K562 (cell line): ENCODE results near the gene PPARD. TPM values are rescaled to one million over a fixed set of nuclear protein-coding genes. Genes with fewer than 3 reads are reported as not detected.
A peak's percentile ranks its signal among the peaks of the same experiment; 100 is the strongest.

Experiments used
- CBX3 ChIP-seq, 2 experiments: IDR thresholded peaks; 1 replicate in 1 of 2; 2 replicates in 1 of 2; pipeline ENCODE4 v1.6.1; 2012; ENCODE audit warnings: inconsistent platforms in 2 of 2, low read length in 2 of 2, borderline replicate concordance in 1 of 2, control low read depth in 1 of 2
- CHCHD3 ChIP-seq: fragments of 250-450 bp; sonication (Bioruptor Pico); IDR thresholded peaks from 2 replicates; pipeline ENCODE4 v2.1.2; 2022; ENCODE audit warnings: mild to moderate bottlenecking
- ESRRB ChIP-seq: fragments of 250-450 bp; sonication (Bioruptor Pico); IDR thresholded peaks from 2 replicates; pipeline ENCODE4 v1.5.0; 2020; ENCODE audit warnings: mild to moderate bottlenecking, moderate library complexity, borderline replicate concordance
- FOXK2 ChIP-seq, 2 experiments: fragments of 450-650 bp; IDR thresholded peaks in 1 of 2; conservative IDR thresholded peaks in 1 of 2; 2 replicates each; pipeline ENCODE4 v1.6.1; 2016; ENCODE audit warnings: low read depth in 2 of 2, mild to moderate bottlenecking in 1 of 2
- KAT2B ChIP-seq: IDR thresholded peaks from one replicate; pipeline ENCODE4 v1.6.1; 2012; ENCODE audit warnings: low read depth, mild to moderate bottlenecking, control low read depth, inconsistent platforms, low read length, moderate library complexity
- KLF13 ChIP-seq: fragments of 450-650 bp; IDR thresholded peaks from 2 replicates; pipeline ENCODE4 v1.6.1; 2016; ENCODE audit warnings: missing genetic modification characterization, low read depth, mild to moderate bottlenecking, missing compliant biosample characterization, moderate library complexity, borderline replicate concordance
- LARP7 ChIP-seq: fragments of 450-650 bp; IDR thresholded peaks from 2 replicates; pipeline ENCODE4 v1.6.1; 2016
- NR3C1 ChIP-seq: sonication (generic); formaldehyde crosslinking; IDR thresholded peaks from 2 replicates; pipeline ENCODE4 v1.8.1; 2022; ENCODE audit warnings: missing genetic modification reagents
- PRMT5 ChIP-seq: sonication (generic); formaldehyde crosslinking; IDR thresholded peaks from 2 replicates; pipeline ENCODE4 v1.5.0; 2020; ENCODE audit warnings: missing genetic modification reagents
- RBM14 ChIP-seq: fragments of 200-400 bp; formaldehyde crosslinking; IDR thresholded peaks from 2 replicates; pipeline ENCODE4 v1.6.1; 2018; ENCODE audit warnings: low read depth, mild to moderate bottlenecking, low read length, moderate library complexity, borderline replicate concordance; ENCODE audit not compliant: insufficient read depth
- ZNF551 ChIP-seq: fragments of 250-450 bp; sonication (Bioruptor Pico); IDR thresholded peaks from 2 replicates; pipeline ENCODE4 v1.5.0; 2021; ENCODE audit warnings: mild to moderate bottlenecking, moderate library complexity
- ZNF589 ChIP-seq: fragments of 200-800 bp; sonication (Bioruptor generic); IDR thresholded peaks from 2 replicates; pipeline ENCODE4 v1.6.1; 2016; ENCODE audit warnings: low read depth, missing genetic modification characterization, missing compliant biosample characterization
- ZNF717 ChIP-seq: fragments of 250-450 bp; sonication (Bioruptor Pico); IDR thresholded peaks from 2 replicates; pipeline ENCODE4 v1.5.0; 2021
- polyA plus RNA-seq, 8 experiments: library from polyadenylated mRNA; depleted of rRNA in 4 of 8; stranded (reverse) in 5 of 8; unstranded in 3 of 8; fragments of >200 nt; fragmentation: Nextera tagmentation in 2 of 8; fragmentation: Illumina TruSeq in 1 of 8; extraction: Ambion mirVana in 2 of 8; extraction: Trizol in 1 of 8; gene quantifications; 2 replicates each; pipeline versions ENCODE4 v1.2.1 to v1.2.3, GENCODE V29; 2011 to 2014; ENCODE audit warnings: inconsistent platforms in 1 of 8, missing spikeins in 1 of 8
- total RNA-seq, 7 experiments: library from RNA; depleted of rRNA in 6 of 7; stranded (reverse); fragments of >200 nt in 6 of 7; fragmentation: Illumina TruSeq in 2 of 7; extraction: Trizol in 2 of 7; gene quantifications; 2 replicates each; pipeline versions ENCODE4 v1.2.1 to v1.2.3, GENCODE V29; 2011 to 2021; ENCODE audit warnings: low replicate concordance in 1 of 7
- TF ChIP-seq, protein P1 (sequence below): sonication (generic); formaldehyde crosslinking; IDR thresholded peaks from 2 replicates; pipeline ENCODE4 v1.8.1; 2023; ENCODE audit warnings: mild to moderate bottlenecking, missing genetic modification reagents
- TF ChIP-seq, protein P2 (sequence below): fragments of 250-450 bp; sonication (Bioruptor Pico); IDR thresholded peaks from 2 replicates; pipeline ENCODE4 v1.5.0; 2020; ENCODE audit warnings: mild to moderate bottlenecking, borderline replicate concordance
- TF ChIP-seq, protein P3 (sequence below): fragments of 150-350 bp; IDR thresholded peaks from 2 replicates; pipeline ENCODE4 v1.6.1; 2014; ENCODE audit warnings: low read depth, mild to moderate bottlenecking, low read length, borderline replicate concordance
- TF ChIP-seq, protein P4 (sequence below): sonication (generic); formaldehyde crosslinking; IDR thresholded peaks from 2 replicates; pipeline ENCODE4 v1.9.0; 2022; ENCODE audit warnings: mild to moderate bottlenecking, missing genetic modification reagents
- TF ChIP-seq, protein P5 (sequence below): sonication (generic); formaldehyde crosslinking; IDR thresholded peaks from 2 replicates; pipeline ENCODE4 v1.9.0; 2022; ENCODE audit warnings: mild to moderate bottlenecking, missing genetic modification reagents

The PPARD gene
- total and polyA plus RNA-seq, 9 of the 15 experiments (the other 6 are each of a cell fraction or from before 2014, with no cell fraction given) = 0.14 to 13.2 (median 3.8) TPM

DNA sequence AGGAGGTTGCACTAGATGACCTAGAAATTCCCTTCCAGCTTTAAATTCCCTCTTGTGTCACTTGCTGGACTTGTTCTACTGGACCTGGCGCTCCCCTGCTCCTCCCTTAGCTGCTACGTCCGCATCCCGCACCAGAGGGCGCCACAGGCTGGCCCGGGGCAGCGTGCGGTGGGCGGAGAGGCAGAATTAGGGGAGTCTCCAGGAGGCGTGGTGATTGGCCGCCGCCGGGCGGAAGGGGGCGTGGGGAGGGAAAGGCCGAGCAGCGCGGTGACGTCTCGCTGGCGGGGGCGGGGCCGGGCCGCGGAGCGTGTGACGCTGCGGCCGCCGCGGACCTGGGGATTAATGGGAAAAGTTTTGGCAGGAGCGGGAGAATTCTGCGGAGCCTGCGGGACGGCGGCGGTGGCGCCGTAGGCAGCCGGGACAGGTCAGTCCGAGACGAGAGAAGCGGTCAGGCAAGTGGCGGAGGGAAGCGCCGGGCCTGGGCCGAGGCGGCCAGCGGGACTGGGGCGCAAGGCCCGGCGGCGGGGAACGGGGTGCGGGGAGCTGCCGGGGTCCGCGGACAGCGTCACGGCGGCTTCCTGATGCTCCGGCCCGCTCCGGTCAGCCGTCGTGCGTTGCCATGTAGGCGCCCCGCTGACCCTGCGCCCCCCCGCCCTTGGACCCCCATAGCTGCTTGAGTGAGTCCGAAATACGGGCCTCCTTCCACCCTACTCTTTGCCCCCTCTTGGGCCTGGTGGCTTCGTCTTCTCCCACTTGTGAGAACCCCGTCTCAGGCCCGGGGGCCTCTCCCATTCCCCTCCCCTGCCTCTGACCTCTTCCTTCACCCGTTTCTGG, at the start of gene PPARD (continued):
- TF ChIP-seq CHCHD3 = no peak
- TF ChIP-seq KLF13 = peak; percentile 98
- TF ChIP-seq, protein P1, sequence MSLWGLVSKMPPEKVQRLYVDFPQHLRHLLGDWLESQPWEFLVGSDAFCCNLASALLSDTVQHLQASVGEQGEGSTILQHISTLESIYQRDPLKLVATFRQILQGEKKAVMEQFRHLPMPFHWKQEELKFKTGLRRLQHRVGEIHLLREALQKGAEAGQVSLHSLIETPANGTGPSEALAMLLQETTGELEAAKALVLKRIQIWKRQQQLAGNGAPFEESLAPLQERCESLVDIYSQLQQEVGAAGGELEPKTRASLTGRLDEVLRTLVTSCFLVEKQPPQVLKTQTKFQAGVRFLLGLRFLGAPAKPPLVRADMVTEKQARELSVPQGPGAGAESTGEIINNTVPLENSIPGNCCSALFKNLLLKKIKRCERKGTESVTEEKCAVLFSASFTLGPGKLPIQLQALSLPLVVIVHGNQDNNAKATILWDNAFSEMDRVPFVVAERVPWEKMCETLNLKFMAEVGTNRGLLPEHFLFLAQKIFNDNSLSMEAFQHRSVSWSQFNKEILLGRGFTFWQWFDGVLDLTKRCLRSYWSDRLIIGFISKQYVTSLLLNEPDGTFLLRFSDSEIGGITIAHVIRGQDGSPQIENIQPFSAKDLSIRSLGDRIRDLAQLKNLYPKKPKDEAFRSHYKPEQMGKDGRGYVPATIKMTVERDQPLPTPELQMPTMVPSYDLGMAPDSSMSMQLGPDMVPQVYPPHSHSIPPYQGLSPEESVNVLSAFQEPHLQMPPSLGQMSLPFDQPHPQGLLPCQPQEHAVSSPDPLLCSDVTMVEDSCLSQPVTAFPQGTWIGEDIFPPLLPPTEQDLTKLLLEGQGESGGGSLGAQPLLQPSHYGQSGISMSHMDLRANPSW (CRISPR knock-in tag) = no peak
- TF ChIP-seq, protein P2, sequence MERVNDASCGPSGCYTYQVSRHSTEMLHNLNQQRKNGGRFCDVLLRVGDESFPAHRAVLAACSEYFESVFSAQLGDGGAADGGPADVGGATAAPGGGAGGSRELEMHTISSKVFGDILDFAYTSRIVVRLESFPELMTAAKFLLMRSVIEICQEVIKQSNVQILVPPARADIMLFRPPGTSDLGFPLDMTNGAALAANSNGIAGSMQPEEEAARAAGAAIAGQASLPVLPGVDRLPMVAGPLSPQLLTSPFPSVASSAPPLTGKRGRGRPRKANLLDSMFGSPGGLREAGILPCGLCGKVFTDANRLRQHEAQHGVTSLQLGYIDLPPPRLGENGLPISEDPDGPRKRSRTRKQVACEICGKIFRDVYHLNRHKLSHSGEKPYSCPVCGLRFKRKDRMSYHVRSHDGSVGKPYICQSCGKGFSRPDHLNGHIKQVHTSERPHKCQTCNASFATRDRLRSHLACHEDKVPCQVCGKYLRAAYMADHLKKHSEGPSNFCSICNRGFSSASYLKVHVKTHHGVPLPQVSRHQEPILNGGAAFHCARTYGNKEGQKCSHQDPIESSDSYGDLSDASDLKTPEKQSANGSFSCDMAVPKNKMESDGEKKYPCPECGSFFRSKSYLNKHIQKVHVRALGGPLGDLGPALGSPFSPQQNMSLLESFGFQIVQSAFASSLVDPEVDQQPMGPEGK (CRISPR knock-in tag) = no peak
- TF ChIP-seq LARP7 = no peak
- no peak for TF ChIP-seq RBM14
- TF ChIP-seq, protein P3, sequence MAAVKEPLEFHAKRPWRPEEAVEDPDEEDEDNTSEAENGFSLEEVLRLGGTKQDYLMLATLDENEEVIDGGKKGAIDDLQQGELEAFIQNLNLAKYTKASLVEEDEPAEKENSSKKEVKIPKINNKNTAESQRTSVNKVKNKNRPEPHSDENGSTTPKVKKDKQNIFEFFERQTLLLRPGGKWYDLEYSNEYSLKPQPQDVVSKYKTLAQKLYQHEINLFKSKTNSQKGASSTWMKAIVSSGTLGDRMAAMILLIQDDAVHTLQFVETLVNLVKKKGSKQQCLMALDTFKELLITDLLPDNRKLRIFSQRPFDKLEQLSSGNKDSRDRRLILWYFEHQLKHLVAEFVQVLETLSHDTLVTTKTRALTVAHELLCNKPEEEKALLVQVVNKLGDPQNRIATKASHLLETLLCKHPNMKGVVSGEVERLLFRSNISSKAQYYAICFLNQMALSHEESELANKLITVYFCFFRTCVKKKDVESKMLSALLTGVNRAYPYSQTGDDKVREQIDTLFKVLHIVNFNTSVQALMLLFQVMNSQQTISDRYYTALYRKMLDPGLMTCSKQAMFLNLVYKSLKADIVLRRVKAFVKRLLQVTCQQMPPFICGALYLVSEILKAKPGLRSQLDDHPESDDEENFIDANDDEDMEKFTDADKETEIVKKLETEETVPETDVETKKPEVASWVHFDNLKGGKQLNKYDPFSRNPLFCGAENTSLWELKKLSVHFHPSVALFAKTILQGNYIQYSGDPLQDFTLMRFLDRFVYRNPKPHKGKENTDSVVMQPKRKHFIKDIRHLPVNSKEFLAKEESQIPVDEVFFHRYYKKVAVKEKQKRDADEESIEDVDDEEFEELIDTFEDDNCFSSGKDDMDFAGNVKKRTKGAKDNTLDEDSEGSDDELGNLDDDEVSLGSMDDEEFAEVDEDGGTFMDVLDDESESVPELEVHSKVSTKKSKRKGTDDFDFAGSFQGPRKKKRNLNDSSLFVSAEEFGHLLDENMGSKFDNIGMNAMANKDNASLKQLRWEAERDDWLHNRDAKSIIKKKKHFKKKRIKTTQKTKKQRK = 0 out of 2 replicates have a peak, but pooled peaks have one; percentile 5
- TF ChIP-seq FOXK2 (conservative IDR thresholded peaks at IDR 0.05 in 1 of 2, IDR thresholded peaks at IDR 0.05 in 1 of 2; ENCODE audit: low read depth in 2 of 2) = no peak
- TF ChIP-seq ZNF717 (CRISPR knock-in tag) = no peak
- TF ChIP-seq PRMT5 (CRISPR knock-in tag) = no peak
- no peak for TF ChIP-seq ZNF551
- TF ChIP-seq NR3C1 (CRISPR knock-in tag) = no peak
- TF ChIP-seq, protein P4, sequence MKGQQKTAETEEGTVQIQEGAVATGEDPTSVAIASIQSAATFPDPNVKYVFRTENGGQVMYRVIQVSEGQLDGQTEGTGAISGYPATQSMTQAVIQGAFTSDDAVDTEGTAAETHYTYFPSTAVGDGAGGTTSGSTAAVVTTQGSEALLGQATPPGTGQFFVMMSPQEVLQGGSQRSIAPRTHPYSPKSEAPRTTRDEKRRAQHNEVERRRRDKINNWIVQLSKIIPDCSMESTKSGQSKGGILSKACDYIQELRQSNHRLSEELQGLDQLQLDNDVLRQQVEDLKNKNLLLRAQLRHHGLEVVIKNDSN (CRISPR knock-in tag) = 0 out of 2 replicates have a peak, but pooled peaks have one; percentile 19
- no peak for TF ChIP-seq ZNF589 (CRISPR knock-in tag)
- TF ChIP-seq ESRRB = no peak
- TF ChIP-seq KAT2B = no peak
- TF ChIP-seq, protein P5, sequence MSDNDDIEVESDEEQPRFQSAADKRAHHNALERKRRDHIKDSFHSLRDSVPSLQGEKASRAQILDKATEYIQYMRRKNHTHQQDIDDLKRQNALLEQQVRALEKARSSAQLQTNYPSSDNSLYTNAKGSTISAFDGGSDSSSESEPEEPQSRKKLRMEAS = peak; percentile 85
- TF ChIP-seq CBX3 (IDR thresholded peaks at IDR 0.05; ENCODE audit: borderline replicate concordance in 1 of 2, low read length in 2 of 2) = no peak
